Loucy (cell line): ENCODE results near the gene FHIT.

ENCODE experiments used
- H2AFZ ChIP-seq: fragments of 200-600 bp; sonication (generic); 2 replicates; pipeline ENCODE4 v1.6.0; 2016; ENCODE audit warnings: antibody characterized with exemption, mild to moderate bottlenecking, low read length, moderate library complexity
- H3F3A ChIP-seq: fragments of 200-600 bp; 2 replicates; pipeline ENCODE4 v1.6.0; 2016; ENCODE audit warnings: antibody characterized with exemption, low read depth, mild to moderate bottlenecking
- H3K27me3 ChIP-seq: fragments of 200-600 bp; sonication (generic); 2 replicates; pipeline ENCODE4 v1.6.1; 2014; ENCODE audit warnings: low read length, mild to moderate bottlenecking; ENCODE audit not compliant: insufficient read depth, poor library complexity, severe bottlenecking
- H3K36me3 ChIP-seq: fragments of 200-600 bp; sonication (generic); 2 replicates; pipeline ENCODE4 v1.6.1; 2016; ENCODE audit warnings: low read length; ENCODE audit not compliant: insufficient read depth
- H3K4me1 ChIP-seq: fragments of 200-600 bp; sonication (generic); 2 replicates; pipeline ENCODE4 v1.5.1; 2014; ENCODE audit warnings: low read length, mild to moderate bottlenecking; ENCODE audit not compliant: insufficient read depth, poor library complexity, severe bottlenecking
- H3K4me2 ChIP-seq: fragments of 200-600 bp; sonication (generic); 2 replicates; pipeline ENCODE4 v1.6.0; 2014; ENCODE audit warnings: antibody characterized with exemption, low read length, low read depth, mild to moderate bottlenecking; ENCODE audit not compliant: poor library complexity, severe bottlenecking
- H3K4me3 ChIP-seq: fragments of 200-600 bp; sonication (generic); 2 replicates; pipeline ENCODE4 v1.5.1; 2014; ENCODE audit warnings: low read length, mild to moderate bottlenecking, mixed read lengths; ENCODE audit not compliant: poor library complexity, severe bottlenecking
- H3K79me2 ChIP-seq: fragments of 200-600 bp; sonication (generic); 2 replicates; pipeline ENCODE4 v1.6.1; 2014; ENCODE audit warnings: low read length; ENCODE audit not compliant: insufficient read depth
- H3K9ac ChIP-seq: fragments of 200-600 bp; sonication (generic); 2 replicates; pipeline ENCODE4 v1.6.0; 2014; ENCODE audit warnings: mild to moderate bottlenecking, low read depth, low read length, moderate library complexity; ENCODE audit not compliant: poor library complexity, severe bottlenecking
- H3K9me2 ChIP-seq: fragments of 200-600 bp; sonication (generic); replicated peaks from 2 replicates; pipeline ENCODE4 v1.6.1; 2016; ENCODE audit warnings: low read depth, low read length, mixed read lengths
- H3K9me3 ChIP-seq: fragments of 200-600 bp; sonication (generic); 2 replicates; pipeline ENCODE4 v1.6.1; 2014; ENCODE audit warnings: mild to moderate bottlenecking, antibody characterized with exemption, low read length, low read depth; ENCODE audit not compliant: insufficient read depth
- H4K20me1 ChIP-seq: fragments of 200-600 bp; sonication (generic); 2 replicates; pipeline ENCODE4 v1.6.0; 2014; ENCODE audit warnings: antibody characterized with exemption, low read length, mild to moderate bottlenecking; ENCODE audit not compliant: insufficient read depth, poor library complexity, severe bottlenecking
- EZH2phosphoT487 ChIP-seq: fragments of 200-600 bp; IDR thresholded peaks from 2 replicates; pipeline ENCODE4 v1.6.1; 2018; ENCODE audit warnings: antibody characterized with exemption, mild to moderate bottlenecking, moderate library complexity, borderline replicate concordance
- TF ChIP-seq, protein P1 (sequence below): fragments of 200-600 bp; sonication (generic); conservative IDR thresholded peaks from 2 replicates; pipeline ENCODE4 v1.5.1; 2014; ENCODE audit warnings: mild to moderate bottlenecking, antibody characterized with exemption, low read length

The FHIT gene

DNA sequence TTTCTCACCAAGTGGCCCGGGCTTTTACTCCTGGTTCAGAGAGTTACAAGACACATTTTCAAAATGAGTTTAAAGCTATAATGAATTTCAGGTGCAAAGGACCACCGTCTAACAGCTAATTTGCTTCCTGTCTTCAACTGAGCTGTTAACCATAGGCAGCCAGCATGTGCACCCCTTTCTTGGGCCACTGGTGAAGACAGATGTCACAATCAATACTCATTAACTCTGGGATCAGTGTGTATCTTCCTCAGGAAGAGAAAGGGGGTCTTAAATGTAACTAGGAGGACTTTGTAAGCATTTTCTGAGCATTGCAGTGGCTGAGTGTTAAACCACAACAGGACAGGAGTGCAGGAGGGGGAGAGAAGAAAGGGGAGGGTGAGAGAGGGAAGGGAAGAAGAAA is 1450.8 kb downstream of the FHIT start:
- no peaks in the 10 kb centered on the region for H4K20me1 ChIP-seq
- peak overlapping the region; percentile 89 for H2AFZ ChIP-seq
- no peaks in the 10 kb centered on the region for H3K9me3 ChIP-seq
- no peaks in the 10 kb centered on the region for H3K27me3 ChIP-seq
- H3K4me3 ChIP-seq: peak overlapping the region; percentile 2
- 0 out of 2 replicates have a peak, but pooled peaks cover 2% of the 10 kb centered on the region for H3F3A ChIP-seq
- peaks cover 53% of the 10 kb centered on the region for H3K4me1 ChIP-seq
- no peaks in the 10 kb centered on the region for H3K36me3 ChIP-seq
- H3K4me2 ChIP-seq: peak overlapping the region; percentile 40
- no peaks in the 10 kb centered on the region for H3K9me2 ChIP-seq
- TF ChIP-seq EZH2phosphoT487: no peak
- TF ChIP-seq, protein P1, sequence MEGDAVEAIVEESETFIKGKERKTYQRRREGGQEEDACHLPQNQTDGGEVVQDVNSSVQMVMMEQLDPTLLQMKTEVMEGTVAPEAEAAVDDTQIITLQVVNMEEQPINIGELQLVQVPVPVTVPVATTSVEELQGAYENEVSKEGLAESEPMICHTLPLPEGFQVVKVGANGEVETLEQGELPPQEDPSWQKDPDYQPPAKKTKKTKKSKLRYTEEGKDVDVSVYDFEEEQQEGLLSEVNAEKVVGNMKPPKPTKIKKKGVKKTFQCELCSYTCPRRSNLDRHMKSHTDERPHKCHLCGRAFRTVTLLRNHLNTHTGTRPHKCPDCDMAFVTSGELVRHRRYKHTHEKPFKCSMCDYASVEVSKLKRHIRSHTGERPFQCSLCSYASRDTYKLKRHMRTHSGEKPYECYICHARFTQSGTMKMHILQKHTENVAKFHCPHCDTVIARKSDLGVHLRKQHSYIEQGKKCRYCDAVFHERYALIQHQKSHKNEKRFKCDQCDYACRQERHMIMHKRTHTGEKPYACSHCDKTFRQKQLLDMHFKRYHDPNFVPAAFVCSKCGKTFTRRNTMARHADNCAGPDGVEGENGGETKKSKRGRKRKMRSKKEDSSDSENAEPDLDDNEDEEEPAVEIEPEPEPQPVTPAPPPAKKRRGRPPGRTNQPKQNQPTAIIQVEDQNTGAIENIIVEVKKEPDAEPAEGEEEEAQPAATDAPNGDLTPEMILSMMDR: no peak
- H3K79me2 ChIP-seq: no peaks in the 10 kb centered on the region
- H3K9ac ChIP-seq: peak overlapping the region; percentile 33

GRCh38 chr3:59798372-59799086 is 1452.7 kb downstream of the FHIT start:
- Histone ChIP-seq H3K9me2 (no peaks in the 10 kb centered on the region), H3K4me1 (peaks cover 67% of the 10 kb centered on the region), H2AFZ (peak overlapping the region; percentile 0; the same call in 1 of the 2 replicates), H3K27me3 (no peaks in the 10 kb centered on the region), H3K79me2 (no peaks in the 10 kb centered on the region), H3K4me3 (no peak overlapping the region), H3K9me3 (no peaks in the 10 kb centered on the region), H3K4me2 (peak overlapping the region; percentile 1), H3K36me3 (no peaks in the 10 kb centered on the region), H3F3A (0 out of 2 replicates have a peak, but pooled peaks cover 2% of the 10 kb centered on the region), H4K20me1 (no peaks in the 10 kb centered on the region), H3K9ac (peak overlapping the region; percentile 33)
- TF ChIP-seq, protein P1: no peak
- TF ChIP-seq EZH2phosphoT487: no peak

DNA sequence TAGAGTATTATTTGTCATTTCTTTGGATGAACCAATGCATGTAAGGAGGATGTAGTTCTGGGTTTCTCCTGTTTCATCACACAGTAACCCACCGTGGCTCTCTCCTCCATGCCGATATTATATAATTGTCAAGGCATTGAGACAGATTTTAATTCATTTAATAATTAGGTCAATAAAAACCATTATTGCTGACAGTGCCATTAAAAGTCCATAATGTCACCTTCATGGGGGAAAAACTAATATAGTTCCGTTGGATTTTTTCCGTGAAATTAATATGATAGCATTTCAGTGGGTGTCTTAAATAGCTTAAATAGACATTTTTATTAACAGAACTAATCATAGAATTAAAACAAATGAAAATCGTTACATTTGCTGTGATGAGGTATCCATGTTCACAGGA is 1453.7 kb downstream of the FHIT start:
- no peaks in the 10 kb centered on the region for H3K9me2 ChIP-seq
- H3K9ac ChIP-seq: no peak overlapping the region
- H3K36me3 ChIP-seq: no peaks in the 10 kb centered on the region
- H3K4me1 ChIP-seq: peaks cover 69% of the 10 kb centered on the region
- H3K4me2 ChIP-seq: no peak overlapping the region
- no peak overlapping the region for H3K4me3 ChIP-seq
- H3K79me2 ChIP-seq: no peaks in the 10 kb centered on the region
- TF ChIP-seq, protein P1: no peak
- TF ChIP-seq EZH2phosphoT487: no peak
- H3K27me3 ChIP-seq: no peaks in the 10 kb centered on the region
- H2AFZ ChIP-seq: no peak overlapping the region
- H3K9me3 ChIP-seq: no peaks in the 10 kb centered on the region
- H4K20me1 ChIP-seq: no peaks in the 10 kb centered on the region
- H3F3A ChIP-seq: 0 out of 2 replicates have a peak, but pooled peaks cover 2% of the 10 kb centered on the region
